ENCODE results near the gene ARHGEF17.

Gene ARHGEF17

DNA sequence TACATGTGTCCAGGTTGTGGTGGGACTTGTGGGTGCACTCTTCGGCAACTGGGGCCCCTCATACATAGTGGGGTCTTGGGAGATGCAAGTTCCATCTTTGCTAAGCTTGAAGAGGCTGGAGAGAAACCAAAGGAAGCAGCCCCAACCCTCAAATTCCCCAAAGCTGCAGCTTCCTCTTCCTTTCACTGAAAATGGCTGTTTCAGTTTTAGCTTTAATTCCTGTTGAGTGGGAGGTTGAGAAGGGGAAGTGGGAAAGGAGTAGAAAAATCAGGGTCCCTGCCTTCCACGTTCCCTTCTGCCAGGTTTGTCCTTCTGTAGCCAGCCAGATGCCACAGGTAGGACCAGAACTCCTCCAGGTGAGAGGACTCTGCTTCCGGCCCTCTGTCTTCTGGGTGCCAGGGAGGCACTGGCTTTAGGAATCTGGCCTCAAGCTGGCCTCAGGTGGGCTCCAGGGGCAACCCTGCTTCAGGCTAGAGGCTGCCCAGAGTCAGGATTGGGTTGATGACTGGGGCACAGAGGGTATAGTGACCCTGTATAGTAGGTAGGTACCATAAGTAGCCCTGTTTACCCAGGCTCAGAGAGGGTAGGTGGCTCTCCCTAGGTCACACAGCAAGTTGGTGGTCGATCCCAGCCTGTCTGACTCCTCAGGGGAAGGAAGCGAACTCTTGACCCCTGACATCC, 19.7 kb upstream of the ARHGEF17 start:
- no peaks in the 10 kb centered on the region for H3K9me3 ChIP-seq (ENCODE audit: insufficient read depth, low read length)
- H3K36me3 ChIP-seq (ENCODE audit: insufficient read depth, insufficient read length, low read length) = no peaks in the 10 kb centered on the region
- no peaks in the 10 kb centered on the region for H3K27me3 ChIP-seq (ENCODE audit: insufficient read depth, insufficient read length)
- H3K4me1 ChIP-seq (ENCODE audit: insufficient read depth, insufficient read length) = peaks cover 6% of the 10 kb centered on the region
- H3K4me3 ChIP-seq (ENCODE audit: insufficient read length, low read depth) = no peak overlapping the region
- TF ChIP-seq SUZ12 (IDR thresholded peaks at IDR 0.05; ENCODE audit: extremely low read depth, insufficient read depth, insufficient read length) (no peak), ZNF274 (IDR thresholded peaks at IDR 0.05; ENCODE audit: low read depth, low read length) (no peak), YY1 (IDR thresholded peaks at IDR 0.05; ENCODE audit: insufficient read depth, insufficient read length) (no peak)
- no peak overlapping the region for H3K9ac ChIP-seq (ENCODE audit: insufficient read length, low read depth)
- DNase-seq (ENCODE audit: low read depth, low spot score) = no peak

DNA sequence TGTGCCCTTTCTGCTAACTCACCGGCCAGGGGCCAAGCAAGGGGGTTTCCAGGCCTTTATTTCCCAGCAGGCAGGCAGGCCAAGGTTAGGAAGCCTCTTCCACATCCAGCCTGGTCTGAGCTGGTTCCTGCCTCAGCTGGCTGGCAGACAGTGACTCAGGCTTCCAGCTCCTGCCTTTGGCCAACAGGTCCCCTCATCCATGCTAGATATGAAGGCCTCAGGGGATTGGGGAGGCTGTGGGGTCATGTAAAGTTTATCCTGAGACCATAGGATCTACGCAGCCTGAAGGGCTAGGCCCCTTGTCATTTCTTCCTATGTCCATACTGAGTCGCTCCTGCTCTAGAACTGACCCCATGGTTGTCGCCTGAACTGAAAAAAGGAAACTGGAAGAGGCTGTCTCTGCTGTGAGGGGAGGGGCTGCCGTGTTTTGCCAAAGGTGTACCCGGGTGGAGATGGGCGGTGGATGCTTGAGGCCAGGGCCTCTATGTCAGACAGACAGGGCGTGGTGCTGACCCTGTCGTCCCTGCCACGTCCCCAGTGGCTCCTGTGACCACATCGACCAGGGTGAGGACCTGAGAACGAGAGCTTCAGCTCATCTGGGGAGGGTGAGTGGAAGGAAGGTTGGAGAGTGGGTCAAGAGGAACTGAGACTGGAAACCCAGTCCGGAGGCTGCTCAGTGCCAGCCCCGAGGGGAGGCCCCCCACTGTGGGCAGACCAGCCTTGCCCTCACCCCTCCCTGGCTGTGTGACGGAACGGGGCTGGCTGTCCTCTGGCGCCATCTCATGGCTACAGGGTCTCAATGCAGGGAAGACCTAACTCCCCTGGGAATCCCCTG, 19.0 kb upstream of the ARHGEF17 start:
- H3K27me3 ChIP-seq (ENCODE audit: insufficient read depth, insufficient read length) = peaks cover 4% of the 10 kb centered on the region
- H3K4me3 ChIP-seq (ENCODE audit: insufficient read length, low read depth) = no peak overlapping the region
- TF ChIP-seq ZNF274 (IDR thresholded peaks at IDR 0.05; ENCODE audit: low read depth, low read length) = no peak
- no peak for TF ChIP-seq SUZ12 (IDR thresholded peaks at IDR 0.05; ENCODE audit: extremely low read depth, insufficient read depth, insufficient read length)
- TF ChIP-seq YY1 (IDR thresholded peaks at IDR 0.05; ENCODE audit: insufficient read depth, insufficient read length) = no peak
- H3K36me3 ChIP-seq (ENCODE audit: insufficient read depth, insufficient read length, low read length) = no peaks in the 10 kb centered on the region
- peaks cover 7% of the 10 kb centered on the region for H3K4me1 ChIP-seq (ENCODE audit: insufficient read depth, insufficient read length)
- no peak overlapping the region for H3K9ac ChIP-seq (ENCODE audit: insufficient read length, low read depth)
- DNase-seq (ENCODE audit: low read depth, low spot score) = no peak
- H3K9me3 ChIP-seq (ENCODE audit: insufficient read depth, low read length) = no peaks in the 10 kb centered on the region

GRCh38 chr11:73290536-73290935, 17.5 kb upstream of the ARHGEF17 start:
- TF ChIP-seq ZNF274 (IDR thresholded peaks at IDR 0.05; ENCODE audit: low read depth, low read length) (no peak), YY1 (IDR thresholded peaks at IDR 0.05; ENCODE audit: insufficient read depth, insufficient read length) (no peak), SUZ12 (IDR thresholded peaks at IDR 0.05; ENCODE audit: extremely low read depth, insufficient read depth, insufficient read length) (no peak)
- H3K9me3 ChIP-seq (ENCODE audit: insufficient read depth, low read length) = no peaks in the 10 kb centered on the region
- H3K27me3 ChIP-seq (ENCODE audit: insufficient read depth, insufficient read length) = peaks cover 8% of the 10 kb centered on the region
- no peak for DNase-seq (ENCODE audit: low read depth, low spot score)
- H3K36me3 ChIP-seq (ENCODE audit: insufficient read depth, insufficient read length, low read length) = no peaks in the 10 kb centered on the region
- no peak overlapping the region for H3K4me3 ChIP-seq (ENCODE audit: insufficient read length, low read depth)
- peaks cover 9% of the 10 kb centered on the region for H3K4me1 ChIP-seq (ENCODE audit: insufficient read depth, insufficient read length)
- H3K9ac ChIP-seq (ENCODE audit: insufficient read length, low read depth) = no peak overlapping the region

GRCh38 chr11:73291196-73291595, 16.9 kb upstream of the ARHGEF17 start:
- peaks cover 9% of the 10 kb centered on the region for H3K4me1 ChIP-seq (ENCODE audit: insufficient read depth, insufficient read length)
- H3K4me3 ChIP-seq (ENCODE audit: insufficient read length, low read depth) = no peak overlapping the region
- no peak overlapping the region for H3K9ac ChIP-seq (ENCODE audit: insufficient read length, low read depth)
- DNase-seq (ENCODE audit: low read depth, low spot score) = no peak
- peaks cover 8% of the 10 kb centered on the region for H3K27me3 ChIP-seq (ENCODE audit: insufficient read depth, insufficient read length)
- H3K9me3 ChIP-seq (ENCODE audit: insufficient read depth, low read length) = no peaks in the 10 kb centered on the region
- TF ChIP-seq YY1 (IDR thresholded peaks at IDR 0.05; ENCODE audit: insufficient read depth, insufficient read length) = no peak
- TF ChIP-seq ZNF274 (IDR thresholded peaks at IDR 0.05; ENCODE audit: low read depth, low read length) = no peak
- no peaks in the 10 kb centered on the region for H3K36me3 ChIP-seq (ENCODE audit: insufficient read depth, insufficient read length, low read length)

DNA sequence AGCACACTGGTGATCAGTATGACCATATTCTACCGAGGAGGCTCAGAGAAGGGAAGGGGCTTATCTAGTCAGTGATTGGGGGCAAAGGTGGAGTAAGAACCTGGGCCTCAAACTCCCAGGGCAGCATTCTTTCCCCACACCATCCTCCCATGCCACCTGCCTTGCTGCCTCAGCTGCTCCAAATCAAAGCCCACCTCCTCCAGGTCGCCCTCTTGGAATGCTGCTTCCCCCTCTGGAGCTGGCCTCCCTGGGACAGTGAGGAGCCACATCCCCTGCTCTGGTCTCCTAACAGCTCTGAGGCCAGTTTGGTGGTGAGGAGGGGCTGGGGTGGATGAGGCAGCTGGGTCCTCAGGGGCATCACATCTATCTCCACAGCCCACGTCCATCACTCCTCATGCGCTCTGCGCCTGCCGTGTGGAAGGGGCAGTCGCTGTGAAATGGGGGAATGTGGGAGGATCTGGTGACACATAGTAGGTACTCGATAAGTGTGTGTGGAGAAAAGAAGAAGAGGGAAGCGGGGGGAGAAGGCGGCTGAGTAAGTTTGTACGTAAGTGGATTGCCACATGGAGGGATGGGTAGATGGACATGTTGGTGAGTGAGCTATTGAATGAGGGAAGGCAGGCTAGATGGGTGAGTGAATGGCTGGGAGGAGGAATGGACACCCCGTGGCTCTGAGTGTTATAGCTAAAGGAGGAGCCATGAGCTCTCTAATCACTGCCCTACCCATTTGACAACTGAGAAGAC, 16.1 kb upstream of the ARHGEF17 start:
- H3K9ac ChIP-seq (ENCODE audit: insufficient read length, low read depth) = no peak overlapping the region
- peaks cover 8% of the 10 kb centered on the region for H3K27me3 ChIP-seq (ENCODE audit: insufficient read depth, insufficient read length)
- H3K36me3 ChIP-seq (ENCODE audit: insufficient read depth, insufficient read length, low read length) = no peaks in the 10 kb centered on the region
- TF ChIP-seq ZNF274 (IDR thresholded peaks at IDR 0.05; ENCODE audit: low read depth, low read length) (no peak), SUZ12 (IDR thresholded peaks at IDR 0.05; ENCODE audit: extremely low read depth, insufficient read depth, insufficient read length) (no peak), YY1 (IDR thresholded peaks at IDR 0.05; ENCODE audit: insufficient read depth, insufficient read length) (no peak)
- H3K9me3 ChIP-seq (ENCODE audit: insufficient read depth, low read length) = no peaks in the 10 kb centered on the region
- no peak overlapping the region for H3K4me3 ChIP-seq (ENCODE audit: insufficient read length, low read depth)
- DNase-seq (ENCODE audit: low read depth, low spot score) = no peak
- H3K4me1 ChIP-seq (ENCODE audit: insufficient read depth, insufficient read length) = peaks cover 9% of the 10 kb centered on the region

- no peak for DNase-seq (ENCODE audit: low read depth, low spot score)
- Histone ChIP-seq H3K27me3 (ENCODE audit: insufficient read depth, insufficient read length) (peaks cover 8% of the 10 kb centered on the region), H3K4me3 (ENCODE audit: insufficient read length, low read depth) (no peak overlapping the region), H3K9ac (ENCODE audit: insufficient read length, low read depth) (no peak overlapping the region), H3K9me3 (ENCODE audit: insufficient read depth, low read length) (no peaks in the 10 kb centered on the region), H3K36me3 (ENCODE audit: insufficient read depth, insufficient read length, low read length) (no peaks in the 10 kb centered on the region), H3K4me1 (ENCODE audit: insufficient read depth, insufficient read length) (peaks cover 9% of the 10 kb centered on the region)
- no peak for TF ChIP-seq ZNF274 (IDR thresholded peaks at IDR 0.05; ENCODE audit: low read depth, low read length)
- TF ChIP-seq SUZ12 (IDR thresholded peaks at IDR 0.05; ENCODE audit: extremely low read depth, insufficient read depth, insufficient read length) = no peak
- TF ChIP-seq YY1 (IDR thresholded peaks at IDR 0.05; ENCODE audit: insufficient read depth, insufficient read length) = no peak
These were observed 15.6 kb upstream of the ARHGEF17 start for GRCh38 chr11:73292525-73292894.
